HepG2 (cell line): ENCODE results near the gene CSRNP3.

Experiments used
- CTCF ChIP-seq: sonication (generic); formaldehyde crosslinking; IDR thresholded peaks from 2 replicates; pipeline ENCODE4 v1.5.0; 2020; ENCODE audit warnings: mild to moderate bottlenecking, missing genetic modification reagents, moderate library complexity
- E2F1 ChIP-seq: sonication (generic); formaldehyde crosslinking; IDR thresholded peaks from 2 replicates; pipeline ENCODE4 v1.5.0; 2020; ENCODE audit warnings: missing genetic modification reagents
- EHMT2 ChIP-seq: fragments of 200-600 bp; sonication (generic); IDR thresholded peaks from 2 replicates; pipeline ENCODE4 v1.7.0; 2017; ENCODE audit warnings: antibody characterized with exemption, low read depth, low read length, borderline replicate concordance
- ETS1 ChIP-seq: sonication (generic); formaldehyde crosslinking; IDR thresholded peaks from 2 replicates; pipeline ENCODE4 v1.4.0; 2020; ENCODE audit warnings: missing genetic modification reagents
- MED8 ChIP-seq: sonication (generic); formaldehyde crosslinking; IDR thresholded peaks from 2 replicates; pipeline ENCODE4 v1.8.1; 2023; ENCODE audit warnings: mild to moderate bottlenecking, missing genetic modification reagents; ENCODE audit not compliant: insufficient replicate concordance
- NR3C1 ChIP-seq: sonication (generic); formaldehyde crosslinking; IDR thresholded peaks from 2 replicates; pipeline ENCODE4 v1.4.0; 2020; ENCODE audit warnings: missing genetic modification reagents
- PCBP2 ChIP-seq: fragments of 200-400 bp; formaldehyde crosslinking; optimal IDR thresholded peaks from 2 replicates; pipeline ENCODE3; 2018; ENCODE audit warnings: low read length, low read depth; ENCODE audit not compliant: poor library complexity, severe bottlenecking
- POLR2AphosphoS5 ChIP-seq: IDR thresholded peaks from 2 replicates; pipeline ENCODE4 v1.6.1; 2012; ENCODE audit warnings: low read depth, low read length
- RARG ChIP-seq: sonication (generic); formaldehyde crosslinking; IDR thresholded peaks from 2 replicates; pipeline ENCODE4 v1.4.0; 2020; ENCODE audit warnings: low read depth, mild to moderate bottlenecking, missing genetic modification reagents
- ZNF687 ChIP-seq: sonication (generic); formaldehyde crosslinking; IDR thresholded peaks from 2 replicates; pipeline ENCODE4 v1.5.1; 2020; ENCODE audit warnings: mild to moderate bottlenecking, missing genetic modification reagents, moderate library complexity
- ZNF781 ChIP-seq: sonication (generic); formaldehyde crosslinking; IDR thresholded peaks from 2 replicates; pipeline ENCODE4 v1.5.1; 2020; ENCODE audit warnings: borderline replicate concordance, mild to moderate bottlenecking, missing genetic modification reagents; ENCODE audit errors: not compliant biosample characterization
- ZSCAN31 ChIP-seq: sonication (generic); formaldehyde crosslinking; IDR thresholded peaks from 2 replicates; pipeline ENCODE4 v1.5.0; 2020; ENCODE audit warnings: low read depth, mild to moderate bottlenecking, missing genetic modification reagents

- TF ChIP-seq ETS1 (CRISPR knock-in tag) (no peak), ZSCAN31 (CRISPR knock-in tag) (no peak), MED8 (CRISPR knock-in tag) (no peak), NR3C1 (CRISPR knock-in tag) (no peak), POLR2AphosphoS5 (no peak), RARG (CRISPR knock-in tag) (no peak), EHMT2 (no peak), ZNF687 (CRISPR knock-in tag) (no peak), ZNF781 (no peak), E2F1 (no peak), PCBP2 (no peak), CTCF (no peak)
Measured at GRCh38 chr2:165651233-165651632, 181.7 kb downstream of the CSRNP3 start.
